Prostate gland (tissue), 2 donors: Measurements from ENCODE around the gene GJB5. TPM values are rescaled to one million over a fixed set of nuclear protein-coding genes. Genes with fewer than 3 reads are reported as not detected.

Experiments
- DNase-seq: peaks from one replicate; pipeline ENCODE4 v3.0.0-alpha.2; 2019; ENCODE audit warnings: low spot score
- H3K27ac ChIP-seq, 2 donors: fragments of 200-600 bp; sonication (generic); 2 replicates each; pipeline ENCODE4 v1.5.1; 2017 to 2019
- H3K27me3 ChIP-seq: fragments of 200-600 bp; sonication (generic); replicated peaks from 2 replicates; pipeline ENCODE4 v1.5.1; 2019; ENCODE audit not compliant: insufficient read depth
- H3K36me3 ChIP-seq, 2 donors: fragments of 200-600 bp; sonication (generic); 1 replicate in 1 of 2; 2 replicates in 1 of 2; pipeline versions ENCODE4 v1.5.1 to v1.8.1; 2017 to 2019
- H3K4me1 ChIP-seq: fragments of 200-600 bp; sonication (generic); replicated peaks from 2 replicates; pipeline ENCODE4 v1.5.1; 2019
- H3K4me3 ChIP-seq, 2 donors: fragments of 200-600 bp; sonication (generic); 2 replicates each; pipeline ENCODE4 v1.5.1; 2017 to 2019
- H3K9me3 ChIP-seq: fragments of 200-600 bp; sonication (generic); 2 replicates; pipeline ENCODE4 v1.5.1; 2017
- POLR2A ChIP-seq: fragments of 450-650 bp; IDR thresholded peaks from one replicate; pipeline ENCODE4 v1.6.1; 2016; ENCODE audit warnings: antibody characterized with exemption, mild to moderate bottlenecking
- POLR2AphosphoS5 ChIP-seq: sonication (generic); formaldehyde crosslinking; IDR thresholded peaks from one replicate; pipeline ENCODE4 v1.6.1; 2017; ENCODE audit warnings: antibody characterized with exemption
- WGBS: methylation state at CpG from one replicate; pipeline ENCODE4 v1.1.5; 2018; 5-methylcytosine and 5-hydroxymethylcytosine counted together
- intact Hi-C: fragments of 100-400 bp; cut with DNase I; formaldehyde crosslinking; loops from one replicate; pipeline ENCODE4 v1.14.2; 2022
- total RNA-seq, 2 donors: library from RNA; depleted of rRNA; stranded (reverse); fragments of >200 nt; gene quantifications; one replicate each; pipeline ENCODE4 v1.1.0, GENCODE V29; 2016
- TF ChIP-seq, protein P1 (sequence below), 4 experiments: fragments of 200-600 bp in 2 of 4; fragments of 450-650 bp in 2 of 4; sonication (generic) in 2 of 4; IDR thresholded peaks; 1 replicate in 3 of 4; 2 replicates in 1 of 4; pipeline ENCODE4 v1.5.1; 2016 to 2019; ENCODE audit warnings: antibody characterized with exemption in 4 of 4, mild to moderate bottlenecking in 2 of 4, moderate library complexity in 2 of 4

Gene GJB5
- total RNA-seq, 2 donors from 2014 or later = 6.5 to 6.9 TPM

DNA sequence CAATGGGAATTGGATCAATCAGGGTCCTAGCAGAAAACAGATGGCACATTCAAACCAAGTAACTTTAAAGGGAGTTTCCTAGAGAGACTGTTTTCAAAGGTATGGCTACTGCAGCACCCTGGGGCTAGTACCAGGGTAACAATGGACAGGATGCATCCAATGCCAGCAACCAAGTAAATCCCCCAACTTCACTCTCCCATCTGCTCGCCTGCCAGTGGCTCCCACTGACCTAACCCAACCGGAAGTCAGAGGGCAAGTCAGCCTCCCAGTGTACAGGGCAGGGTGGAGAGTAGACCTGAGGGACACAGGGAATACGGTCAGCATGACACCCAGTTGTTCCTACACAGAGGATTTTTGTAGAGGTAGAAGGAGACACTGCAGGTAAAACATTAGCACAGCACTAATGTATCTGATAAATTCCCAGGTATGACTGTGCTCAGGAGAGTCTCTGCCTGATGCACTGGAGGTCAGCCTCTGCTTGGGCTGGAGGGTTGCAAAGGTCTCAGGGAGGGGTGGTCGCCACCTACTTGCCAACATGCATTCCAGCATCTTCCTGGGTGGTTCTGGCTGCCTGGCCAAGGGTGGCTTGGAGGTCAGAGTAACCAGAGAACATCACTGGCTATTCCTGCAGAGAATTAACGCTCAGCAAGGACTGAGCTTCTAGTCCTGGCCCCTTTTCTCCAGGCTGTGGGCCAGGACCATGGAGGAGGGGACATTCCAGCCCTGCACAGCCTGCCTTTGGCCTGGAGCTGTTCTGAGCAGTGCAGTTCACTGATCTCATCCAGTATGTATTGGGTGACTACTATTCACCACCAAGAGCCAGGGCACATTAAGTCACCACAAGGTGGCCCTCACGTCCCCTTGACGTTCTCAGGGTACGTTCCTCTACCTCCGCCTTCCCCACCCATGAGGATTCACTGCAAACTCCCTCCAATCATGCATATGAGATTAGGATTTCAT is 32.9 kb downstream of the GJB5 start:
- H3K27ac ChIP-seq = no peak overlapping the region
- intact Hi-C loops = loop anchor here (5.0 kb wide), 1 partner anchor 65 kb away; no protein-coding TSS in a partner anchor
- no peak for DNase-seq

DNA sequence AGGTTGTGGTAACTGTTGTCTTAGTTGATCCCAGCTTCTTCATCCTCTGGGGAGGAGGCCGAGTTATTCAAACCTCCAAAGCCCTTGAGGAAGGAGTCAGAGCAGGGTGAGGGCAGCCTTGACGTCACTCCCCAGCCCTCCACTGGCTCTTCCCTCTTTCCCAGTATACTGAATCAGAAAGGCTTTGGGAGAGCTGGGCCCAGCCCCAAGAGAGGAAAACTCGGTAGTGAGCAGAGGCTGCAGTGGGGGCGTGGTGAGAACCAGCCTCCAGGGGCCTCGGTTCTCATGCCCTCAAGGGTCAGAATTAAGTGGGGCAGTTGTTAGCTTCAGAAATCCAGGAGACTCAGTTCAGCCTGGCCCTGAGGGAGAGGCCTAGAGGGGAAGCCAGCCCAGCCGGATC is 36.1 kb downstream of the GJB5 start:
- 82% methylated on average over 6 of the region's 6 CpGs for whole genome bisulfite sequencing
- Histone ChIP-seq H3K4me3 (no peak overlapping the region), H3K36me3 (no peaks in the 10 kb centered on the region), H3K27me3 (peaks cover 6% of the 10 kb centered on the region), H3K27ac (no peak overlapping the region), H3K9me3 (no peaks in the 10 kb centered on the region), H3K4me1 (no peaks in the 10 kb centered on the region)
- intact Hi-C loops = no loop called here
- DNase-seq = no peak
- TF ChIP-seq POLR2AphosphoS5 (no peak), POLR2A (no peak)
- TF ChIP-seq, protein P1, sequence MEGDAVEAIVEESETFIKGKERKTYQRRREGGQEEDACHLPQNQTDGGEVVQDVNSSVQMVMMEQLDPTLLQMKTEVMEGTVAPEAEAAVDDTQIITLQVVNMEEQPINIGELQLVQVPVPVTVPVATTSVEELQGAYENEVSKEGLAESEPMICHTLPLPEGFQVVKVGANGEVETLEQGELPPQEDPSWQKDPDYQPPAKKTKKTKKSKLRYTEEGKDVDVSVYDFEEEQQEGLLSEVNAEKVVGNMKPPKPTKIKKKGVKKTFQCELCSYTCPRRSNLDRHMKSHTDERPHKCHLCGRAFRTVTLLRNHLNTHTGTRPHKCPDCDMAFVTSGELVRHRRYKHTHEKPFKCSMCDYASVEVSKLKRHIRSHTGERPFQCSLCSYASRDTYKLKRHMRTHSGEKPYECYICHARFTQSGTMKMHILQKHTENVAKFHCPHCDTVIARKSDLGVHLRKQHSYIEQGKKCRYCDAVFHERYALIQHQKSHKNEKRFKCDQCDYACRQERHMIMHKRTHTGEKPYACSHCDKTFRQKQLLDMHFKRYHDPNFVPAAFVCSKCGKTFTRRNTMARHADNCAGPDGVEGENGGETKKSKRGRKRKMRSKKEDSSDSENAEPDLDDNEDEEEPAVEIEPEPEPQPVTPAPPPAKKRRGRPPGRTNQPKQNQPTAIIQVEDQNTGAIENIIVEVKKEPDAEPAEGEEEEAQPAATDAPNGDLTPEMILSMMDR (IDR thresholded peaks at IDR 0.05) = no peak

More for the DNA sequence above, 32.9 kb downstream of the GJB5 start:
- peaks cover 4% of the 10 kb centered on the region for H3K27me3 ChIP-seq
- TF ChIP-seq POLR2A = no peak
- TF ChIP-seq POLR2AphosphoS5 = no peak
- TF ChIP-seq, protein P1 (IDR thresholded peaks at IDR 0.05) = no peak
- WGBS = 58% methylated on average over 9 of the region's 9 CpGs
- H3K4me1 ChIP-seq = no peaks in the 10 kb centered on the region
- no peak overlapping the region for H3K4me3 ChIP-seq
- no peaks in the 10 kb centered on the region for H3K9me3 ChIP-seq
- H3K36me3 ChIP-seq = no peaks in the 10 kb centered on the region

- no peaks in the 10 kb centered on the region for H3K9me3 ChIP-seq
- peaks cover 6% of the 10 kb centered on the region for H3K27me3 ChIP-seq
- no peak overlapping the region for H3K27ac ChIP-seq
- H3K4me1 ChIP-seq = no peaks in the 10 kb centered on the region
- TF ChIP-seq POLR2A (no peak), POLR2AphosphoS5 (no peak)
- TF ChIP-seq, protein P1 (IDR thresholded peaks at IDR 0.05) = no peak
- DNase-seq = no peak
- 50% methylated on average over 10 of the region's 10 CpGs for WGBS
- intact Hi-C loops = no loop called here
- H3K4me3 ChIP-seq = peak overlapping the region in 1 of 2 donors; percentile 19
- H3K36me3 ChIP-seq = no peaks in the 10 kb centered on the region
These were observed 37.6 kb downstream of the GJB5 start for GRCh38 chr1:34792424-34792823.

DNA sequence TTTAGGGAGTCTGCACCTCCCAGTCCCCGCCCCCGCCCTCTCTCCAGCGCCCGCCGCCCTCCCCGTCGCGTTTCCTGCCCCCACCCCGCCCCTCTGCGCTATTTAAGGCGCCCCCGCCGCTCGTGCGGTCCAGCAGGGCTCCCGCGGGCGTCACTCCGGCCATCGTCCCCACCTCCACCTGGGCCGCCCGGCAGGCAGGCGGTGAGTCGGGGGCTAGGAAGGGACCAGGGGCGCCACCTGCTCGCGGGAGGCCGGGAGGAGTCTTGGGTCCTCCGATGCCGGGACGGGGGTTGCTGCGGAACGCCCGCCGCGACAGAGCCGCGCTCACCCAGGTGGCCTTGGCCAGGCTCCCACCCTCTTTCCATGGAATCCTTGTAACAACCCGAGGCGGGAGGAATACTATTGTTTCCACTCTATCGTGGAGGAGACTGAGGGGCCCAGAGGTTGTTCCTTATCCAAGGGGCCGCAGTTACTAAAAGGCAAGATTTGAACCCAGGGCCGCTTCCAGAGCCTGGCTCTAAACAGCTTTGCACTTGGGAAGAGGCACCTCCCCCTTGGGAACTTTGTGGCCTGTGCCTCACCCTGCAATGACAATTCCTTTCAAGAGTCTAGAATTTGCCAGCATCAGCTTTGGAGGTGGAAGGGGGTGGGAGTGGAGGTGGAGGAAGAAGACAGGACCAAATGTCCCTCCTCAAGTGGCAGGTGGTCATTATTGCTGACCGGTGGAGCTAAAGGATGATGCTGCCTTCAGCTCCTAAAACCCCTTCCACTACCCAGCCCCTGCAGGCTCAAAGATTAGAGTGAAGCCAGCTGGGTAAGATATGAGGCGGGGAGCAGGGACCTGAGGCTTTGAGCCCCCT is 38.3 kb downstream of the GJB5 start, which contains the start of gene GJA4:
Gene GJA4 (plus strand): TSS at position 132 of the 860 bp plus-strand sequence. CDS start 1,215 bp downstream, outside the sequence.
- peak within 1 kb of the TSS in 1 of 2 donors; percentile 24 for H3K27ac ChIP-seq
- 16% methylated on average over 23 of the region's 45 CpGs for WGBS
- no peak for DNase-seq
- peak within 1 kb of the TSS; percentile 19 to 24 for H3K4me3 ChIP-seq
- TF ChIP-seq POLR2AphosphoS5 = no peak
- TF ChIP-seq, protein P1 (IDR thresholded peaks at IDR 0.05) = no peak
- no peak for TF ChIP-seq POLR2A
- no peaks in the 10 kb centered on the region for H3K36me3 ChIP-seq
- no peaks in the 10 kb centered on the region for H3K4me1 ChIP-seq
- H3K9me3 ChIP-seq = no peaks in the 10 kb centered on the region
- intact Hi-C loops = no loop called here
- peaks cover 6% of the 10 kb centered on the region for H3K27me3 ChIP-seq
